ENCODE results near the gene OR11H6. TPM values are rescaled to one million over a fixed set of nuclear protein-coding genes. Genes with fewer than 3 reads are reported as not detected.

OR11H6 gene
- not detected in 2 replicates for total RNA-seq

GRCh38 chr14:20223410-20223809 is at the start of gene OR11H6:
Gene OR11H6 (plus strand): TSS chr14:20223710. CDS start chr14:20223710, 0 bp downstream.

GRCh38 chr14:20190596-20190995 is 32.9 kb upstream of the OR11H6 start, which contains the start of gene OR11G2:
Gene OR11G2 (plus strand): TSS chr14:20190896. CDS start chr14:20197438, 6,542 bp downstream.

GRCh38 chr14:20228681-20229080 is 5.2 kb downstream of the OR11H6 start, which contains the start of gene OR11H7:
Gene OR11H7 (plus strand): TSS chr14:20228981.

Other genes starting within 250 kb of the OR11H6 start
- gene OR4K15, start 248.1 kb upstream of the OR11H6 start, total RNA-seq = not detected in 2 replicates
- gene OR4Q2, start 221.5 kb upstream of the OR11H6 start, total RNA-seq = not detected in 2 replicates
- gene OR4K14, start 204.4 kb upstream of the OR11H6 start, total RNA-seq = not detected in 2 replicates
- not detected in 2 replicates for gene OR4K13, start 187.7 kb upstream of the OR11H6 start, total RNA-seq
- not detected in 2 replicates for gene OR4L1, start 163.7 kb upstream of the OR11H6 start, total RNA-seq
- not detected in 2 replicates for gene OR4K17, start 113.0 kb upstream of the OR11H6 start, total RNA-seq
- not detected in 2 replicates for gene OR4N5, start 84.9 kb upstream of the OR11H6 start, total RNA-seq
- gene OR11G2, start 32.8 kb upstream of the OR11H6 start, total RNA-seq = not detected in 2 replicates
- gene OR11H7, start 5.3 kb downstream of the OR11H6 start, total RNA-seq = not detected in 2 replicates
- gene OR11H4, start 15.6 kb downstream of the OR11H6 start, total RNA-seq = not detected in 2 replicates
- 10.4 and 11.2 TPM in 2 replicates for gene TTC5, start 82.2 kb downstream of the OR11H6 start, total RNA-seq
- gene CCNB1IP1, start 109.6 kb downstream of the OR11H6 start, total RNA-seq = 39.8 and 56.3 TPM in 2 replicates
- gene PARP2, start 119.9 kb downstream of the OR11H6 start, total RNA-seq = 6.2 and 19.1 TPM in 2 replicates
- gene TEP1, start 189.8 kb downstream of the OR11H6 start, total RNA-seq = 10.6 and 15.5 TPM in 2 replicates
- gene KLHL33, start 212.5 kb downstream of the OR11H6 start, total RNA-seq = 0.25 TPM in 1 of 2 replicates, not detected in the other
- 33.0 and 62.1 TPM in 2 replicates for gene OSGEP, start 231.1 kb downstream of the OR11H6 start, total RNA-seq
- 186 and 208 TPM in 2 replicates for gene APEX1, start 231.5 kb downstream of the OR11H6 start, total RNA-seq
- gene PIP4P1, start 237.7 kb downstream of the OR11H6 start, total RNA-seq = 18.9 and 20.2 TPM in 2 replicates
- gene PNP, start 245.7 kb downstream of the OR11H6 start, total RNA-seq = 32.2 and 90.8 TPM in 2 replicates